Epithelial cell of esophagus (primary cell): Measurements from ENCODE around the gene ATP6V0C.
"Not testable (repeated sequence)": the region's sequence is repeated elsewhere in the genome, so short reads cannot be mapped to it uniquely, and the experiment has no call there.

Source experiments
- DNase-seq: peaks from one replicate; pipeline ENCODE4 v3.0.0; 2010; ENCODE audit warnings: low read depth
- H3K4me3 ChIP-seq: 2 replicates; pipeline ENCODE4 v1.5.1; 2011; ENCODE audit warnings: mild to moderate bottlenecking, low read length, control low read depth
- TF ChIP-seq, protein P1 (sequence below): IDR thresholded peaks from 2 replicates; pipeline ENCODE4 v1.5.1; 2011; ENCODE audit warnings: low read depth, mild to moderate bottlenecking, low read length, control low read depth, inconsistent platforms; ENCODE audit not compliant: insufficient read depth; ENCODE audit errors: missing control alignments

ATP6V0C gene

DNA sequence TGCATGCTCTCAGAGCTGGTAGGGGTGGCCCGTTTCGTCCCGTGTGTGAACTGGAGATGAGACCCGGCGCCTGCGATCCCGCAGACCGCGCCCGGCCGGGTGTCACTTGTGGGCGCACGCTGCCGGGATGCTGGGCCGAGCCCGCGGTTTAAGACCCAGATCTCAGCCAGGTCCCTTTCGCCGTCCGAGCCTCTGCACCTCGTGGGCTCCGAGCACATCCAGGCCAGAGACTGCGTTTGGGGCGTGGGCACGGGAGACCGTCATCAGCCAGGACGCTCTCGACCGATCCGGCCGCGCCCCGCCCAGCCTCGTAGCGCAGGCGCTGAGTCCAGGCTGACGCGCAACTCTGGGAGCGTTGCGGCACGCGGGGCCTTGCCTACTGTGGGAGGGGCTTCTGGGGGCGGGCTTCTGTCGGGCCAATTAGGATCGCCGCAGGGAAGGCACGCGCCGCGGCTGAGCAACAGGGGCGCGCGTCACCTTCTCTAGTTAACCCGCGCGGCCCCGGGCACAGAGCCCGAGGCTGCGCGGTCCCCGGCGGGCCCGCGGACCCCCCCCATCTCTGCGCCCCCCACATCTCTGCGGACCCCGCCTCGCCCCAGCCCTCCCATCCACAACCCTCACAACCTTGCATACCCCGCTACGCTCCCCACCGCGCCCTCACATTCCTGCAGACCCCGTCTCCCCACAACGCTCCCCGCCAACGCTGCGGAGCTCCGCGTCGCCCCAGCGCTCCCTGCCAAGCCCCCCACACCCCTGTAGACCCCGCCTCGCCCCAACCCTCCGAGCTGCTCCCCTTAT is 18.1 kb downstream of the ATP6V0C start:
- peak overlapping the region; percentile 64 for H3K4me3 ChIP-seq
- TF ChIP-seq, protein P1, sequence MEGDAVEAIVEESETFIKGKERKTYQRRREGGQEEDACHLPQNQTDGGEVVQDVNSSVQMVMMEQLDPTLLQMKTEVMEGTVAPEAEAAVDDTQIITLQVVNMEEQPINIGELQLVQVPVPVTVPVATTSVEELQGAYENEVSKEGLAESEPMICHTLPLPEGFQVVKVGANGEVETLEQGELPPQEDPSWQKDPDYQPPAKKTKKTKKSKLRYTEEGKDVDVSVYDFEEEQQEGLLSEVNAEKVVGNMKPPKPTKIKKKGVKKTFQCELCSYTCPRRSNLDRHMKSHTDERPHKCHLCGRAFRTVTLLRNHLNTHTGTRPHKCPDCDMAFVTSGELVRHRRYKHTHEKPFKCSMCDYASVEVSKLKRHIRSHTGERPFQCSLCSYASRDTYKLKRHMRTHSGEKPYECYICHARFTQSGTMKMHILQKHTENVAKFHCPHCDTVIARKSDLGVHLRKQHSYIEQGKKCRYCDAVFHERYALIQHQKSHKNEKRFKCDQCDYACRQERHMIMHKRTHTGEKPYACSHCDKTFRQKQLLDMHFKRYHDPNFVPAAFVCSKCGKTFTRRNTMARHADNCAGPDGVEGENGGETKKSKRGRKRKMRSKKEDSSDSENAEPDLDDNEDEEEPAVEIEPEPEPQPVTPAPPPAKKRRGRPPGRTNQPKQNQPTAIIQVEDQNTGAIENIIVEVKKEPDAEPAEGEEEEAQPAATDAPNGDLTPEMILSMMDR = no peak
- DNase-seq = peak; percentile 99

- H3K4me3 ChIP-seq = peak overlapping the region; percentile 64
- DNase-seq = peak; percentile 84
- TF ChIP-seq, protein P1 = no peak
Measured at GRCh38 chr16:2532494-2533141, 18.9 kb downstream of the ATP6V0C start.

DNA sequence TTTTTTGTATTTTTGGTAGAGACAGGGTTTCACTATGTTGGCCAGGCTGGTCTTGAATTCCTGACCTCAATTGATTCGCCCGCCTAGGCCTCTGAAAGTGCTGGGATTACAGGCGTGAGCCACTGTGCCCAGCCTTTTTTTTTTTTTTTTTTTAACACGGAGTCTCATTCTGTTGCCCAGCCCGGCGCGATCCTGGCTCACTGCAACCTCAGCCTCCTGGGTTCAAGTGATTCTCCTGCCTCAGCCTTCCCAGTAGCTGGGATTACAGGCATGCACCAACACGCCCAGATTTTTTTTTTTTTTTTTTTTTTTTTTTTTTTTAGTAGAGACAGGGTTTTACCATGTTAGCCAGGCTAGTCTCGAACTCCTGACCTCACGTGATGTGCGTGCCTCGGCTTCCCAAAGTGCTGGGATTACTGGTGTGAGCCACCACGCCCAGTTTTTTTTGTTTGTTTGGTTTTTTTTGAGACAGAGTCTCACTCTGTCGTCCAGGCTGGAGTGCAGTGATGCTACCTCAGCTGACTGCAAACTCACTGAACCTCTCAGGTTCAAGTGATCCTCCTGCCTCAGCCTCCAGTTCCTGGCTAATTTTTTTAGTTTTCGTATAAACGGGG is 19.5 kb downstream of the ATP6V0C start:
- DNase-seq = not testable (repeated sequence)
- H3K4me3 ChIP-seq = peak overlapping the region; percentile 64

DNA sequence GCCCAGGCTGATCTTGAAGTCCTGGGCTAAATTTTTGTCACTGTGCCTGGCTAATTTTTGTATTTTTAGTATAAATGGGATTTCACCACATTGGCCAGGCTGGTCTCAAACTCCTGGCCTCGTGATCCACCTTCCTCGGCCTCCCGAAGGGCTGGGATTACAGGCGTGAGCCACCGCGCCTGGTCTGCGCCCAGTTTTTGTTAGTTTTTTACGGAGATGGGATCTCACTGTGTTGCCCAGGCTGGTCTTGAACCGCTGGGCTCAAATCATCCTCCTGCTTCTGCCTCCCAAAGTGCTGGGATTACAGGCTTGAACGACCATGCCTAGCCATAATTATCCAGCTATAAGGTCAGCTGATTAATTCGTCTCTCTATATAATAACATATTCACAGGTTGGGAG is 20.2 kb downstream of the ATP6V0C start:
- TF ChIP-seq, protein P1 = no peak
- H3K4me3 ChIP-seq = no peak overlapping the region

GRCh38 chr16:2534335-2534734 is 20.6 kb downstream of the ATP6V0C start:
- H3K4me3 ChIP-seq, DNase-seq: not testable (repeated sequence)

More for the DNA sequence above, 20.2 kb downstream of the ATP6V0C start:
- DNase-seq = no peak

GRCh38 chr16:2535625-2536013 is 21.9 kb downstream of the ATP6V0C start:
- H3K4me3 ChIP-seq = no peak overlapping the region
- TF ChIP-seq, protein P1 = no peak
- DNase-seq = no peak

- TF ChIP-seq, protein P1 = no peak
- H3K4me3 ChIP-seq = peak within 1 kb of the TSS; percentile 65
- DNase-seq = peak; percentile 97
Measured at GRCh38 chr16:2537451-2538379, 24.0 kb downstream of the ATP6V0C start, which contains the start of gene PDPK1. TSS of gene PDPK1 (plus strand) at chr16:2538021. CDS start at chr16:2538113, 92 bp downstream.

- not testable (repeated sequence) for H3K4me3 ChIP-seq, DNase-seq
Measured at GRCh38 chr16:2539192-2539844, 25.6 kb downstream of the ATP6V0C start.
